ENCODE data around the gene SNAI1.
"Not testable (repeated sequence)": the region's sequence is repeated elsewhere in the genome, so short reads cannot be mapped to it uniquely, and the experiment has no call there.

SNAI1 gene

DNA sequence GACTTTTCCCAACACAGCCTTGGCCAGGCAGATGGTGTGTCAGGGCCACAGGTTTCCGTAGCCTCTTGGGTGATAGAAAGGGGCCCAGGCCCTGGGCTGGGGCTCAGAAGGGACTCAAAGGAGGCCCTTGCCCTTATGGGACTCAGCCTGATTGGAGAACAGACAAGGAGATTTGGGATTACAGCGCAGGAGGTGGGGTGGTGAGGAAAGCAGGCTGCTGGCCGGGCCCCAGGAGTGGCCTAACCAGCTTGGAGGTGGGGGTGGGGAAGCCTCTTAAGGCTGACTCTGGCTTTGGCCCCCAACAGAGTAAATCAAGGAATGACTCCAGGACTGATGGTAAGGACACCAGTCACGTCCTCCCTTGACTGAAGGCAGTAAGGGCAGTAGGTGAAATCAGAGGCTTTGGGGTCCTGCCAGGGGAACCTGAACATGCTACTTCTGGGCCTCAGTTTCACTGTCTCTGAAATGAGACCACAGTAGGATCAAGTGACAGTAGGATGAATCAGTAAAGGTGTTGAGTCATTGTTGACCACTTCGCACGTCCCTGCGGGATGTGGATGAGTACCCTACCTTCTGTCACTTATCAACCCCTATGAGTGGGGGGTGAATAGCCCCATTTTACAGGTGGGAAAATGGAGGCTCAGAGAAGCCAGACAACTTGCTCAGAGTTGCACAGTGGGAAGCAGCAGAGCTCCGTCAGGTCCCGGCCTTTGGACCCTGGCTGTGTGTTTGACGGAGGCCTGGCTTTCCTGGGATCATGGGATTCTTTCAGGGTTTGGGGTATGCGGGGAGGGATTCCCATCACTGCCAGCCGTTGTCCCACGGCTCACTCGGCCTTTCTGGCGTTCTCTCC lies 4.5 kb downstream of the SNAI1 start:
- DNase-seq = no peak

DNA sequence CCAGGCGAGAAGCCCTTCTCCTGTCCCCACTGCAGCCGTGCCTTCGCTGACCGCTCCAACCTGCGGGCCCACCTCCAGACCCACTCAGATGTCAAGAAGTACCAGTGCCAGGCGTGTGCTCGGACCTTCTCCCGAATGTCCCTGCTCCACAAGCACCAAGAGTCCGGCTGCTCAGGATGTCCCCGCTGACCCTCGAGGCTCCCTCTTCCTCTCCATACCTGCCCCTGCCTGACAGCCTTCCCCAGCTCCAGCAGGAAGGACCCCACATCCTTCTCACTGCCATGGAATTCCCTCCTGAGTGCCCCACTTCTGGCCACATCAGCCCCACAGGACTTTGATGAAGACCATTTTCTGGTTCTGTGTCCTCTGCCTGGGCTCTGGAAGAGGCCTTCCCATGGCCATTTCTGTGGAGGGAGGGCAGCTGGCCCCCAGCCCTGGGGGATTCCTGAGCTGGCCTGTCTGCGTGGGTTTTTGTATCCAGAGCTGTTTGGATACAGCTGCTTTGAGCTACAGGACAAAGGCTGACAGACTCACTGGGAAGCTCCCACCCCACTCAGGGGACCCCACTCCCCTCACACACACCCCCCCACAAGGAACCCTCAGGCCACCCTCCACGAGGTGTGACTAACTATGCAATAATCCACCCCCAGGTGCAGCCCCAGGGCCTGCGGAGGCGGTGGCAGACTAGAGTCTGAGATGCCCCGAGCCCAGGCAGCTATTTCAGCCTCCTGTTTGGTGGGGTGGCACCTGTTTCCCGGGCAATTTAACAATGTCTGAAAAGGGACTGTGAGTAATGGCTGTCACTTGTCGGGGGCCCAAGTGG lies 5.3 kb downstream of the SNAI1 start:
- DNase-seq = no peak

DNA sequence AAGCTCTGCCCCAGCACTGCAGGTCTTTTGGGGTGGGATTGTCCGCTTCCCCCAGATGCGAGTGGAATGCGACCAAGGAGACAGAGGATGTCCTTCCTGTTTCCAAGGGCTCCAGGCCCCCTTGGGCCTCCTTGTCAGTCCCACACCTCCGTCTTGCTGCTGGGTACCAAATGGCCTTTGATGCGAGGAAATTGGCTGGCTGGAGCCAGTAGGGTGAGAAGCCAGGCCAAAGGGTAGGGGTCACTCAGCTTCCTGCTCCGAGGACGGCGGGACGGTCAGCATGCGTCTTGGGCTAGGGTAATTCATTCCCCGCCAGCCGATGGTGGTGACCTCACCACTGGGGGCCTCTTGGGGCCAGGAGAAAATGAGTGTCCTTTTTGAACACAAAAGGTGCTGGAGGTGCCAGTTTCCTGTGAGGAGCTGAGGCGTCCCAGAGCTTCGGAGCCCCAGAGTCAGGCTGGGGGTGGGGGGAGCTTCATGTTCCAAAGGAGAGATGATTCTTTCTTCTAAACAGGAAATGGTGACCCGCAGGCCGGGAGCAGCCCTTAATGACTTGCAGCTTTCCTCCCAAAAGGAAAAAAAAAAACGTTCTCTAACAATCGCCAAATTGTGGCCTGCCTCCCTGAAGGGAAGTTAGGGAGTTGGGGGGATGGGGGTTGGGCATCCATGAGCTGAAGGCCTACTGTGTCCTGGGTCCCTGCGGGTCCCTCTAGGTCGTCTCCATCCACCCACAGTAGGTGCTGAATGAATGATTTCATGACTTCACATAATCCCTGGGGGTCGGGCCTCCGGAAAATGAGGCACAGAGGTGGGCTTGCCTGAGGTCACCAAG lies 6.7 kb downstream of the SNAI1 start:
- peak; percentile 25 for DNase-seq

DNA sequence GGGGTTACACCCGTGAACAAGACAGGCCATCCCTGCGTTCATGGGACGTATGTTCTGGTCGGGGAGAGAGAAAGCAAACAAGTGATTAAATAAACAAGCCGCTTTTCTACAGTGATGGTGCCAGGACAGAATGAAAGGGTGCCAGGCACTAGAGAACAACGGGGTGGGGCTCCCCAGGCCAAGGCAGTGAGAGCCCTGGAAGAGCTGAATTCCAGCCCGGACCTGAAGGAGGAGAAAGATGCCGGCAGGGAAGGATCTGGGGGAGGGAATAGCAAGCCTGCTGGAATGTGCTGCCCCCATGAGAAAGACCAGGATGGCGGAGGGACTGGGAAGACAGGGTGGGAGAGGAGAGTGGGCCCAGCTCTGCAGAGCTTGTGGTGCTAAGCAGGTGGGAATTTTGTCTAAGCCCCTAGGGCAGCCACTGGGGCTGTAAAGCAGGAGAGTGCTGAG lies 7.5 kb downstream of the SNAI1 start:
- no peak for DNase-seq

DNA sequence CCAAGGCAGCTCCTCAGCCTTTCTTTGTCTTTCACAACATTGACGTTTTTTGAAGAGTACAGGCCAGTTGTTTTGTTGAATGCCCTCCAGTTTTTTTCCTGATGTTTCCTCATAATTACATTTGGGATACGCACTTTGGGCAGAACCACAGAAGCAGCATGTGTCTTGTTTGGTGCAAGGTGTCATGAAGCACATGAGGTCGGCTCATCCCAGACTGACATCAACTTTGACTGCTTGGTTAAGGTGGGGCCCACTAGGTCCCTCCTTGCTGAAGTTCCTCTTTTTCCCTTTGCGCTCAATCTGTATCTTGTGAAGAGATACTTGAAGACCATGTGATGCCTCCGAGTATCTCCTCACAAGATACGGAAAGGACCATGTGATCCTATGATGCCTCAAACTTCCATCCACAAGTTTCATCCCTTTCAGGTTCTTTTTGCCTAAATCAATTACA lies 10.5 kb downstream of the SNAI1 start:
- DNase-seq = peak; percentile 25

DNA sequence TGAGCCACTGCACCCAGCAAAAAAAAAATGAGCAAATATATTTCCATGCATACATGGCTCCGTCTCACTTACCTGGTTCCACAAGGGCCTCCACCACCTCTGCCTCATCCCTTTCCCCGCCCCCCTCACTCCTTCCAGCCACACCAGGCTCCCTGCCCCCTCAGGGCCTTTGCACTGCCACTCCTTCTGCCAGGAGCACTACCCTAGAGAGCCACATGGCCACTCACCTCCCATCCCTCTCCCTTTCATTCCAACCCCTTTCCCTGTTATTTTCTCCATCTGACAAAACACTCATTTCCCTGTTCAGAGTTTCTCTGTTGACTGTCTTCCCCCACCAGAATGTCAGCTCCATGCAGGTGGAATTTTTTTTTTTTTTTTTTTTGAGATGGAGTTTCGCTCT lies 12.8 kb downstream of the SNAI1 start:
- no peak for DNase-seq

DNA sequence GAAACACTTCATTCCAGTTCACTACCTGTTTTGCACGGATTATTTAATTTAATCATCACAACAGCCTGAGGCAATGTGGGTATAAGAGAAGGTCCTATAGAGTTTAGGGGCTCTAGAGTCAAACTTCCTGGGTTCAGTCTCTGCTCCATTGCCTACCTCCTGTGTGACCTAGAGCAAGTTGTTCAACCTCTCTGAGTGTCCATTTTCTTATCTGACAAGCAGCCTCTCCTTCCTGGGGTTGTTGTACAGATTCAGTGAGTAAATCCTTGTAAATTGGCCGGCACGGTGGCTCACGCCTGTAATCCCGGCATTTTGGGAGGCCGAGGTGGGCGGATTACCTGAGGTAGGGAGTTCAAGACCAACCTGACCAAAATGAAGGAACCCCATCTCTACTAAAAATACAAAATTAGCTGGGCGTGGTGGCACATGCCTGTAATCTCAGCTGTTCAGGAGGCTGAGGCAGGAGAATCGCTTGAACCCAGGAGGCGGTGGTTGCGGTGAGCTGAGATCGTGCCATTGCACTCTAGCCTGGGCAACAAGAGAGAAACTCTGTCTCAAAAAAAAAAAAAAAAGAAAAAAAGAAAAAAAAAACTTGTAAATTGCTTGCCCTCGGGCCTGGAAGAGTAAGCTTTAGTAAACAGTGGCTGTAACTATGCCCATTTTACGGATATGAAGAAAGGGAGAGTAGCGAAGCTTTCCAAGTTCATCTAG lies 15.9 kb downstream of the SNAI1 start:
- not testable (repeated sequence) for DNase-seq

DNA sequence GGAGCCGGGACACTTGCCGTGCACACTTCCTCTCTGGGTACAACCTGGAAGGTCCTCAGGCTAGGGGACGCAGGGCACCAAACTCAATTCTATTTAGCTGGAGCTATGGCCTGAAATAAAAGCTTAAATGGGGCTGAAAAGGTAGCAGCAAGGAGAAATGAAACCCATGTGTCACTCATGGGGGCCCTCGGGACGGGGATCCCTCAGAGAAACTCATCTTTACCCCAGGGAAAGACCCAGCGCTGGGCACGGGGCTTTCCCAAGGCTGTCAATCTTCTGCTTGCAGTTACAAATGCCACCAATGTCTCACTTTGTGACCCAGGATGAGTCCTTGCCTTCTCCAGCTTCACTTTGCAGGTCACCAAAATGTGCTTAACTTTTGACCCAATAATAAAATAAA lies 16.5 kb downstream of the SNAI1 start:
- DNase-seq = no peak

DNA sequence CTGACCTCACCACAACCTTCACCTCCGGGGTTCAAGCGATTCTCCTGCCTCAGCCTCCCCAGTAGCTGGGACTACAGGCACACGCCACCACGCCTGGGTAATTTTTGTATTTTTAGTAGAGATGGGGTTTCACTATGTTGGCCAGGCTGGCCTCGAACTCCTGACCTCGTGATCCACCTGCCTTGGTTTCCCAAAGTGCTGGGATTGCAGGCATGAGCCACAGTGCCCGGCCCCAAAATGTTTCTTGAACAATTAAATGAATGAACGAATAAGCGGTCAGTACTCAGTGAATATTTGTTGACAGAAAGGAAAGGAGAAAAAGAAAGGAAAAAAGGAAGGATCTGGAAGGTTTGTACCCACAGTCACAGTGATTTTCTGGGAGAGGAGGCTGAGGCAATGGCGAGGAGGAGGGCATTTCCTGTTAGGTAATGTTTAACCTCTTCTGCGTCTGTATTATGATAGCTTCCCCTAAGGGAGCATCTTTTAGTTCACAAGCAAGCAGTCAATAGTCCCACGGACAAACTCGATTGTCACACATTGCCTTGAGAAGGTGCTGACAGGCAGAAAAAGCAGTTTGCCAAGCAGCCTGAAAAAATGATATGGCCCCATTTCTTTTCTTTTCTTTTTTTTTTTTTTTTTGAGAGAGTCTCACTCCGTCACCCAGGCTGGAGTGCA lies 17.9 kb downstream of the SNAI1 start:
- not testable (repeated sequence) for DNase-seq

DNA sequence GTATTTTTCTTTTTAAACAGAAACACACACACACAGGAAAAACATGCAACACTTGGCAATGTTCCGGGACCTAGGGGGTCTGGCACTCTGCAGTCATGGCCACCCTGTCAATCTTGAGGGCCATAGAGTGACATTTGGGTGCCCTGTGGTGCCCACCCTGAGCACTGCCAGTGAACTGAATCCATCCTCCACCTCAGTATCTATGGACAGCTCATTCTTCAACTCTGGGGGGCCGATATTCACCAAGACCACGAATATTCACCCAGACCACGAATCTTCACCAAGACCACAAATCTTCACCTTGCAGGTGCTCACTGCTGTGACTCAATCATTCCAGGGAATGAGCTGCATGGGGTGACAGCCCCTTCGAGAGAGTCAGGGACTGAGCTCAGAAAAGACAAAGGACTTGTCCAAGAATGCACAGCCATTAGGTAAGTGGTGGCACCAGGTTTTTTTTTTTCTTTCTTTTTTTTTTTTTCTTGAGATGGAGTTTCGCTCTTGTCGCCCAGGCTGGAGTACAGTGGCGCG lies 19.1 kb downstream of the SNAI1 start:
- no peak for DNase-seq

DNA sequence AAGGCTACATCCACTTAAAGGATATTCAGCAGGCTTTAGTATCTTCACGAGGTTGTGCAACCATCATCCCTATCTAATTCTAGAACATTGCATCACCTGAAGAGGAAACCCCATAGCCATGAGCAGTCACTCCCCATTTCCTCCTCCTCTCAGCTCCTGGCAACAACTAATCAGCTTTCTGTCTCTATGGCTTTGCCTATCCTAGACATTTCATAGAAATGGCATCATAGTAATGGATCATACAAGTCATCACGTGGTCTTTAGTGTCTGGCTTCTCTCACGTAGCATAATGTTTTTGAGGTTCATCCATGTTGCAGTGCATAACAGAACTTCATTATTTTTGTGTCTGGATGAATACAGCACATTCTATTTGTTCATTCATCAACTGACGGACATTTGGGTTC lies 20.5 kb downstream of the SNAI1 start:
- peak; percentile 21 for DNase-seq

DNA sequence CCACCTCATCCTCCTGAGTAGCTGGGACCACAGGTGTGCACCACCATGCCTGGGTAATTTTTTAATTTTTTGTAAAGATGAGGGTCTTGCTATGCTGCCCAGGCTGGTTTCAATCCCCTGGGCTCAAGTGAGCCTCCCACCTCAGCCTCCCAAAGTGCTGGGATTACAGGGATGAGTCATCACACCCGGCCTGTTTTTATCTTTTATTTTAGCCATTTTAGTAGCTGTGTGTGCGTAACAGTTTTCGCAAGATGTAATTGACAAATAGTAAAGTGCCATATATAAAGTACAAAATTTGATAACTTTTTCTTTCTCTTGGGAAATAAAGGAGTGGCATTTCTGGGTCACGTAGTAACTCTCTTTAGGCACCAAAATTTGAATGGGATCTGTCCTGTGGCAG lies 21.4 kb downstream of the SNAI1 start:
- no peak for DNase-seq

DNA sequence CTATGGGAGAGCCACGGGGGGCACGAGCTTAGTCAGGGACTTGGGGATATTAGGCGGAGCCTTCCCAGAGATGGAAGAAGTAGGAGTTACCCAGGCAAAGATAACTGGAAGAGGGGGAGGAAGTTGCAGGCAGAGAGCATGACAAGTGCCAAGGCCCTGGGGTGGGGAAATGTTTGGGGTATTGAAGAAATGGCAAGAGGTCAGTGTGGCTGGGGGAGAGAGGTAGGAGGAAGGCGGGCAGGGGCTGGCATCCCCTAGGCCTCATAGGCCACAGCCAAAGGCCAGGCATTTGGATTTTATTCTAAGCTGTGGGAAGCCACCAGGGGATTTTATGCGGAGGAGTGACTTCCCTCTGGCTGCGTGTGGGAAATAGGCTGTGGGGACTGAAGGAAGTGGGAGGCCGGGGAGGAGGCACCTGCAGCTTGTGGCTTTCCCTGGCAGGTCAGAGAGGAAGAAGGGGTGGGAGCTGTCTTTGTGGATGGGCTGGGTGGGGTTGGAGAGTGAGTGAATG lies 22.7 kb downstream of the SNAI1 start:
- DNase-seq = no peak

DNA sequence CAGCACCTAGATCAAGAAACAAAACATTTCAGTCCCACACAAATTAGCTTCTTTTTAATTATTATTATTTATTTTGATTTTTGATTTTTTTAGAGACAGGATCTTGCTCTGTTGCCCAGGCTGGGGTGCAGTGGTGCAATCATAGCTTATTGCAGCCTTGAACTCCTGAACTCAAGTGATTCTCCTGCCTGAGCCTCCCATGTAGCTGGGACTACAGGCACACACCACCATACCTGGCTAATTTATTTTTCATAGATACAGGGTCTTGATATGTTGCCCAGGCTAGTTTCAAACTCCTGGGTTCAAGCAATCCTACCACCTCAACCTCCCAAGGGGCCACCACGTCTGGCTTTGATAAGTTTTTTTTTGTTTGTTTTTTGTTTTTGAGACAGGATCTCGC lies 24.6 kb downstream of the SNAI1 start:
- DNase-seq = no peak

DNA sequence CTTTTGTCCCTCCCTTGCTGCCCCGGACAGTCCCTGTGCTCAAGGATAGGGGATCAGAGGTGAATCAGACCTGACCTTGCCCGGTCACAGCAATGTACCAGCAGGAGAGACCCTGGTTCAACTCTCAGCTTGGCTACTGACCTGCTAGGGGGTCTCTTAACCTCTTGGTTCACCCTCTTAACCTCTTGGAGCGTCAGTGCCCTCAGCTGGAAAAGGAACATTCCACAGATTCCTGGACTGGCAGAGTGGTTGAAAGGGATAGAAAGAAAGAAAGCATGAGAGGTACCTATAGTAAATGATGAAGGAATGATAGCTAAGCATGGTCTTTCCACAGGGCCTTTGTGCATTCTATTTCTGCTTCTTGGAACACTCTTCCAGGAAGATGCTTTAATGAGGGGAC lies 25.2 kb downstream of the SNAI1 start:
- no peak for DNase-seq

DNA sequence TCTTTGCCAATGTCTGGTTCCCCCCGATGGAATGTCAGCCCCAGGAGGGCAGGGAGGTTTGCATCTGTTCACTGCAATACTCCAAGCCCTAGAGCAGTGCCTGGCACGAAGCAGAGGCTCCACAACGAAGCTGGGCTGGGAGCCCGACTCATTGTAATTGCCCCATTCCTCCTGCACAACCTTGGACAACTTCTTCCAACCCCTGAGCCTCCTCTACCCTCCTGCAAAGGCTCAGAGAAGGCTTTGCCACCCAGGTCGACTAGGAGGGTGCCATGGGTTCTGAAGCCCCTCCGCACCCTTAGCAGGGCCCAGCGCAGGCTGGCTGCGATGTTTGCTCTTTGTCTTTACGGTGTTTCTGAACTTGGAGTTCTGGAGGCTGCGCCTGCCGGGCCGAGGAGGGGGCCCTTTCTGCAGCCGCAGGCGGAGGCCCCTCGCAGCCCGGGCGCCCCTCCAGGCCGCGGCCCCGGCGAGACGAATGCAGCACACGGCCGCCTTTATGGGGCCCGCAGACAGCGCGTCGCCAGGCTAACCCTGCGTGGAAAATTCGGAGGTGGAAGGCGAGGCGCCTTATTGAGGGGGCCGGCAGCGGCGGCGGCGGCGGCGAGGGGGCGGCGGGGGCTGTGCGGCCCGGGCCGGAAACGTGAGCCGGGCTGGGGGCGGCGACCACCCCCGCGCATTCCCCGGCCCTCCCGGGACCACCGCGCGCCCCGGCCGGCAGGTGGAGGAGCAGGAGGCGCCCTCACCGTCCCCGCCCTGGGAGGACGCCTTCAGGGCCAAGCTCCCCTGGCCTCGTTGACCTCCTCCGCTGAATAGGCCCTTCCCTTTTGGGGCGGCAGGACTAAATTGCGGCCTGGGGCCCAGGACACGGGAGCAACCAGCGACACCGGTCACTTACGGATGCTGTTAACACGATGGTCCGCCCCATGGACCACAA lies 27.0 kb downstream of the SNAI1 start:
- DNase-seq = no peak

DNA sequence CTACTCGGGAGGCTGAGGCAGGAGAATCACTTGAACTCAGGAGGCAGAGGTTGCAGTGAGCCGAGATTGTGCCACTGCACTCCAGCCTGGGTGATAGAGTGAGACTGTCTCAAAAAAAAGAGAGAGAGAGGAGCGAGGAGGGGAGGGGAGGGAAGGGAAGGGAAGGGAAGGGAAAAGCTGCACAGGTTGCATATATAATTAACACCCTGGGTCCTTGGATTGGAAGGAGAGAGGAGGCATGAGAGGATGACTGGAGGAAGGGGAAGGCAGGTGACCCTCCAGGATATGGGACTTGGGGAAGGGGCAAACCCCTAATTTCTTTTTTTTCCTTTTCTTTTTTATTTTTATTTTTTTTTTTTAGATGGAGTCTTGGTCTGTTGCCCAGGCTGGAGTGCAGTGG lies 28.8 kb downstream of the SNAI1 start:
- DNase-seq = not testable (repeated sequence)

DNA sequence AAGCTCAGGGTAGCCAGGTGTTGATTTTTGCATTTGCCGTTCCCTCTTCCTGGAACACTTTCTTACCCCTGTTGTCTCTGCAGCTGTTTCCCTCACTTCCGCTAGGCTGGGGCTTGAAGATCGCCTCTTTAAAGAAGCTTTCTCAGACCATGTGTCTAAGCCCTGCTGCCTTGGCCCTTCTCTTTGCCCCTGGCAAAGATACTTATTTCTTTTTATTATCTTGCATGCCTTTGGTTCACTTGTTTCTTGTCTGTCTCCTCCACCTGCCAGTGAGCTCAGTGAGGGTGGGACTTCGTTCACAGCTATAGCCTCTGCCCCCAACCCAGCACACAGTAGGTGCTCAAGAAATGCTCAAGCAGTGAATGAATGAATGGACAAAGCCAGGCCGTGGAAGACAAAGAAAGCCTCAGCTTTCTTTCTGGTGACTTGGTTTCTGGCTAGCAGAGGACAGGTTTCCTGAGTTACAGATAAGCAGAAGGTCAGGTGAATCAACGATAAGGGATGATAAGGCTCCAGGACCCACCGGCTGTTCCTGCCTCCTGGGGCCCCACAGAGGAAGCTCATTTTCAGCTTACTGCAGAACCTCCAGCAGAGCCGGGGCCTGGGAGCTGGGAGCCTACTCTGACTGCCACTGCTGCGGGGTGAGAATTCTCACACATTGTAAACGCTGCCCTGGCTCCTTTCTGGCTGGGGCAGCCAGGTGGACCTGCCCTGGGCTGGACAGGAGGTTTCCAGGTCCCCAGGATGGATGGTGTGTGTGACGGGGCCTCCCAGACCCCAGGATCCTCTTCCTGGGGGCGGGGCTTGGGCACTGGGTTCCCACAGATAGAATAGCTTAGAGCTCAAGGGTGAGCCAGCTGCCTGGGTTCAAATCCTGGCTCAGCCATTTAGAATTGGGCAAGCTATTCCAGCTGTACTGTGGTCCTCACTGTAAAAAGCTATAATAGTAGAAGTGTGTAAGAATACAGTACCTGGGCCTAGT lies 29.8 kb downstream of the SNAI1 start:
- peak; percentile 59 for DNase-seq

DNA sequence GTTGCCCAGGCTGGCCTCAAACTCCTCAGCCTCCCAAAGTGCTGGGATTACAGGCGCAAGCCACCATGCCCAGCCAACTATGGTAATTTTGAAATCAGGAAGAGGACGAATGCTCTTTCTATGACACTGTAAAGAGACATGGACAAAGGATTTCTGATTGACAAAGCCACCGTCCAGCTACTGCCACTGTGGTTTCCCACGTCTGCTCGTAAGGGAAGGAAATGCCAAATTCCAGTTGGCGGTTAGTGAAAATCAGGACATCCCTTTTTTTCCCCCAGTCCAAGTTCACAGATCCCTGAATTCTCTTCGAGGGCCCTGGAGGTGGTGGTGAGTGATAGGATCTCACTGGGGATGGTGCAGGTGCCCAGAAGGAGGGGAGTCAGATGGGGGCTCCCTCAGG lies 31.2 kb downstream of the SNAI1 start:
- DNase-seq = no peak

Measured in hematopoietic multipotent progenitor cell treated with erythropoietin and hydrocortisone succinate and interleukin-3 and kit ligand, for 8 days (in vitro differentiated cells).